AG04449 (cell line): ENCODE results near the gene CCDC69.
"Not testable (repeated sequence)": the region's sequence is repeated elsewhere in the genome, so short reads cannot be mapped to it uniquely, and the experiment has no call there.

Experiments
- CTCF ChIA-PET: fragments of 350-600 bp; formaldehyde crosslinking; extraction: SDS; loops from one replicate; lab custom pipeline; 2021; ENCODE audit warnings: antibody characterized with exemption; lab: Yijun Ruan, JAX
- POLR2A ChIA-PET: fragments of 400-600, 350-600 bp; formaldehyde crosslinking; extraction: SDS; loops from one replicate; lab custom pipeline; 2020; ENCODE audit warnings: antibody characterized with exemption, inconsistent platforms; lab: Yijun Ruan, JAX
- DNase-seq: peaks from one replicate; pipeline ENCODE4 v3.0.0-alpha.2; 2010; ENCODE audit warnings: low read depth, low spot score
- H3K4me3 ChIP-seq: 2 replicates; pipeline ENCODE4 v1.5.1; 2011; ENCODE audit warnings: low read depth, mild to moderate bottlenecking, control low read depth, low read length
- TF ChIP-seq, protein P1 (sequence below): IDR thresholded peaks from one replicate; pipeline ENCODE4 v1.5.1; 2011; ENCODE audit warnings: mild to moderate bottlenecking, moderate library complexity, low read length, control low read depth, inconsistent platforms; ENCODE audit not compliant: insufficient read depth; ENCODE audit errors: missing control alignments

The CCDC69 gene

GRCh38 chr5:151236888-151237287 lies 13.0 kb upstream of the CCDC69 start:
- H3K4me3 ChIP-seq: no peak overlapping the region
- ChIA-PET CTCF (interaction anchor here (1.1 kb wide), 1 partner anchor 115 kb away, joined by 3 read pairs; no protein-coding TSS in a partner anchor), POLR2A (no interaction called here)
- TF ChIP-seq, protein P1, sequence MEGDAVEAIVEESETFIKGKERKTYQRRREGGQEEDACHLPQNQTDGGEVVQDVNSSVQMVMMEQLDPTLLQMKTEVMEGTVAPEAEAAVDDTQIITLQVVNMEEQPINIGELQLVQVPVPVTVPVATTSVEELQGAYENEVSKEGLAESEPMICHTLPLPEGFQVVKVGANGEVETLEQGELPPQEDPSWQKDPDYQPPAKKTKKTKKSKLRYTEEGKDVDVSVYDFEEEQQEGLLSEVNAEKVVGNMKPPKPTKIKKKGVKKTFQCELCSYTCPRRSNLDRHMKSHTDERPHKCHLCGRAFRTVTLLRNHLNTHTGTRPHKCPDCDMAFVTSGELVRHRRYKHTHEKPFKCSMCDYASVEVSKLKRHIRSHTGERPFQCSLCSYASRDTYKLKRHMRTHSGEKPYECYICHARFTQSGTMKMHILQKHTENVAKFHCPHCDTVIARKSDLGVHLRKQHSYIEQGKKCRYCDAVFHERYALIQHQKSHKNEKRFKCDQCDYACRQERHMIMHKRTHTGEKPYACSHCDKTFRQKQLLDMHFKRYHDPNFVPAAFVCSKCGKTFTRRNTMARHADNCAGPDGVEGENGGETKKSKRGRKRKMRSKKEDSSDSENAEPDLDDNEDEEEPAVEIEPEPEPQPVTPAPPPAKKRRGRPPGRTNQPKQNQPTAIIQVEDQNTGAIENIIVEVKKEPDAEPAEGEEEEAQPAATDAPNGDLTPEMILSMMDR: no peak
- no peak for DNase-seq

DNA sequence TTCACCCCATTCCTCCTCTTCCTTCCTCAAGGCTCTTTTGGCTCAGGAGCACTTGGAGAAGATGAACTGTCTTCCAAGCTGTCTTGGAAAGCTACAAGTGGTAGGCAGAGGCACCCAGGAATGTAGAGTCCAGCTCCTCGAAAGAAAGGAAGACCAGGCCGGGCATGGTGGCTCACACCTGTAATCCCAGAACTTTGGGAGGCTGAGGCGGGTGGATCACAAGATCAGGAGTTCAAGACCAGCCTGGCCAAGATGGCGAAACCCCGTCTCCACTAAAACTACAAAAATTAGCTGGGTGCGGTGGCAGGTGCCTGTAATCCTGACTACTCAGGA lies 11.3 kb upstream of the CCDC69 start:
- H3K4me3 ChIP-seq, DNase-seq, POLR2A ChIA-PET: not testable (repeated sequence)
- CTCF ChIA-PET: interaction anchor here (1.3 kb wide), 1 partner anchor 11 kb away, joined by 5 read pairs; the partner anchor contains the start of gene CCDC69

GRCh38 chr5:151234476-151235238 lies 10.8 kb upstream of the CCDC69 start:
- no peak overlapping the region for H3K4me3 ChIP-seq
- POLR2A ChIA-PET: no interaction called here
- TF ChIP-seq, protein P1: no peak
- CTCF ChIA-PET: interaction anchor here (1.3 kb wide), 1 partner anchor 10 kb away, joined by 5 read pairs; the partner anchor contains the start of gene CCDC69
- no peak for DNase-seq

DNA sequence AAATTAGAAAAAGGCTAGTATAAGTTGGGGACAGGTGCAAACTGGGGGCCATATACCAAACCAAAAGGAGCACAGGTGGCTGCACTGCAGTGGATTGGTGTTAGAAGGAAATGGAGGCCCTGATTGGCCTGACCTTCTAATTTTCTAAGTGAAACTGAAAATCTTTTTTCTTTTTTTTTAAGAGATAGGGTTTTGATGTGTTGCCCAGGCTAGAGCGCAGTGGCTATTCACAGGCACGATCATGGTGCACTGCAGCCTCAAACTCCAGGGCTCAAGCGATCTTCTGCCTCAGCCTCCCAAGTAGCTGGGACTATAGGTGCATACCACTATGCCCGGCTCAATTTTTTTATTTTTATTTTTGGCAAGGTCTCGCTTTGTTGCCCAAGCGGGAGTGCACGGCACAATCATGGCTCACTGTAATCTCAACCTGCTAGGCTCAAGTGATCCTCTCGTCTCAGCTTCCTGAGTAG lies 9.8 kb upstream of the CCDC69 start:
- POLR2A ChIA-PET: no interaction called here
- DNase-seq: no peak
- TF ChIP-seq, protein P1: no peak

GRCh38 chr5:151231359-151231758 lies 7.5 kb upstream of the CCDC69 start:
- H3K4me3 ChIP-seq: no peak overlapping the region
- ChIA-PET CTCF (interaction anchor here (0.8 to 1.2 kb wide), 2 partner anchors 10 kb away, joined by 3 read pairs; no protein-coding TSS in a partner anchor), POLR2A (no interaction called here)
- TF ChIP-seq, protein P1: no peak
- DNase-seq: no peak

More for the DNA sequence above, 9.8 kb upstream of the CCDC69 start:
- no peak overlapping the region for H3K4me3 ChIP-seq
- CTCF ChIA-PET: no interaction called here

DNA sequence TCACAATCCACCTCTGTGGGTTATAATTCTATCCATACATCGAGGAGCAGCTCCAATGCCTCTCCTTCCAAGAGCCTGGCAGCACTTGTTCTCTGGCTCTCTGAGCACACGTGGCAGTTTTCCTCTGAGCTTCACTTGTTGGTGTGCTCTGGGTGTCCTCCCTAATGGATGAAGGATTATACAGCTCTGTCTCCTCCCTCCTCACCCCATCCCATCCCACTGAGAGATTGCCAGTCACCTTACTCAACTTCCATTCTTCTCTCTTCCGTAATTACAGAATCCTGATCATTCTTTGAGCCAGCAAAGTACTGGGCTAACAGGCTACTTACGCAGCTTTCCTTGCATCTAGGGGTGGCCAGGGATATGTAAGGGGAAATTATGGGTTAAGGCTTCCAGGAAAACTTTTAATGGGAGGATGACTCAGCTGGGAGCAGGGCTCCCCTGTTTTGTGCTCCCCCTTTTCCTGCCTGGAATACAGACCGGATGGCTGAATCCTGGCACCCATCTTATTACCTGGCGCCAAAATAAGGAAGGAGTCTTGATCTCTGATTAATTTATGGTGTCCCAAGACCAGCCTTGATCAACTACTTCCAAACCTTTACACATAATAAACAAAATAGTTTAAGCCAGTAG lies 6.3 kb upstream of the CCDC69 start:
- no peak for DNase-seq
- H3K4me3 ChIP-seq: no peak overlapping the region
- TF ChIP-seq, protein P1: no peak
- ChIA-PET POLR2A (no interaction called here), CTCF (interaction anchor here (1.1 to 2.1 kb wide), 3 partner anchors 8 to 65 kb away, joined by 3 to 14 read pairs (median 3); no protein-coding TSS in a partner anchor)
